H9 (cell line): Measurements from ENCODE around the gene PELO. TPM values are rescaled to one million over a fixed set of nuclear protein-coding genes. Genes with fewer than 3 reads are reported as not detected.

Source experiments
- DNase-seq: peaks from one replicate; pipeline ENCODE4 v3.0.0-alpha.2; 2017
- H2AFZ ChIP-seq: one replicate; pipeline ENCODE4 v1.6.1; 2013; ENCODE audit warnings: mild to moderate bottlenecking, low read length, control low read depth, moderate library complexity
- H2AK5ac ChIP-seq: 2 replicates; pipeline ENCODE4 v1.6.1; 2013; ENCODE audit warnings: low read length, control low read depth, mixed read lengths; ENCODE audit not compliant: insufficient read length
- H2BK120ac ChIP-seq: one replicate; pipeline ENCODE4 v1.6.1; 2013; ENCODE audit warnings: low read depth, mild to moderate bottlenecking, low read length, control low read depth, inconsistent platforms; ENCODE audit not compliant: poor library complexity, severe bottlenecking
- H2BK12ac ChIP-seq: 2 replicates; pipeline ENCODE4 v1.6.1; 2013; ENCODE audit warnings: low read length, control low read depth, mixed read lengths, low read depth; ENCODE audit not compliant: insufficient read length
- H2BK15ac ChIP-seq: 2 replicates; pipeline ENCODE4 v1.6.1; 2013; ENCODE audit warnings: low read depth, low read length, control low read depth
- H2BK20ac ChIP-seq: one replicate; pipeline ENCODE4 v1.6.1; 2013; ENCODE audit warnings: low read depth, mild to moderate bottlenecking, low read length, control low read depth, inconsistent platforms; ENCODE audit not compliant: poor library complexity, severe bottlenecking
- H2BK5ac ChIP-seq: 2 replicates; pipeline ENCODE4 v1.6.1; 2013; ENCODE audit warnings: low read length, control low read depth, mixed read lengths; ENCODE audit not compliant: insufficient read length
- H3K14ac ChIP-seq: 2 replicates; pipeline ENCODE4 v1.6.1; 2013; ENCODE audit warnings: low read length, control low read depth; ENCODE audit not compliant: insufficient read depth
- H3K18ac ChIP-seq: 2 replicates; pipeline ENCODE4 v1.6.1; 2013; ENCODE audit warnings: low read depth, mild to moderate bottlenecking, mixed read lengths, low read length, control low read depth; ENCODE audit not compliant: insufficient read length
- H3K23ac ChIP-seq: 2 replicates; pipeline ENCODE4 v1.6.1; 2013; ENCODE audit warnings: low read length, control low read depth, mixed read lengths, low read depth; ENCODE audit not compliant: insufficient read length
- H3K23me2 ChIP-seq: 2 replicates; pipeline ENCODE4 v1.6.1; 2013; ENCODE audit warnings: low read depth, mild to moderate bottlenecking, mixed read lengths, low read length, control low read depth; ENCODE audit not compliant: insufficient read length, poor library complexity, severe bottlenecking
- H3K27ac ChIP-seq: 2 replicates; pipeline ENCODE4 v1.5.1; 2013; ENCODE audit warnings: low read length, control low read depth, mixed read lengths, low read depth; ENCODE audit not compliant: insufficient read length
- H3K27me3 ChIP-seq: 2 replicates; pipeline ENCODE4 v1.6.1; 2013; ENCODE audit warnings: low read length, control low read depth, inconsistent platforms; ENCODE audit not compliant: insufficient read depth
- H3K4ac ChIP-seq: 2 replicates; pipeline ENCODE4 v1.6.1; 2013; ENCODE audit warnings: low read depth, mild to moderate bottlenecking, control low read depth, inconsistent platforms, low read length, moderate library complexity
- H3K4me1 ChIP-seq: 2 replicates; pipeline ENCODE4 v1.6.1; 2013; ENCODE audit warnings: low read length, control low read depth, inconsistent platforms; ENCODE audit not compliant: insufficient read depth
- H3K4me2 ChIP-seq: 2 replicates; pipeline ENCODE4 v1.6.1; 2013; ENCODE audit warnings: low read length, control low read depth, mixed read lengths; ENCODE audit not compliant: insufficient read length, insufficient read depth
- H3K56ac ChIP-seq: 2 replicates; pipeline ENCODE4 v1.6.1; 2013; ENCODE audit warnings: low read depth, mild to moderate bottlenecking, mixed read lengths, low read length, control low read depth; ENCODE audit not compliant: insufficient read length
- H3K79me1 ChIP-seq: 2 replicates; pipeline ENCODE4 v1.6.1; 2013; ENCODE audit warnings: low read depth, mild to moderate bottlenecking, moderate library complexity, low read length, control low read depth, inconsistent platforms; ENCODE audit not compliant: insufficient read depth, poor library complexity, severe bottlenecking
- H3K79me2 ChIP-seq: 2 replicates; pipeline ENCODE4 v1.6.1; 2013; ENCODE audit warnings: low read length, control low read depth, inconsistent platforms; ENCODE audit not compliant: insufficient read depth
- H3K9ac ChIP-seq: 2 replicates; pipeline ENCODE4 v1.6.1; 2013; ENCODE audit warnings: low read length, control low read depth, mixed read lengths; ENCODE audit not compliant: insufficient read length; ENCODE audit errors: extremely low read depth
- H3K9me3 ChIP-seq: one replicate; pipeline ENCODE4 v1.6.1; 2013; ENCODE audit warnings: low read depth, low read length, inconsistent platforms; ENCODE audit not compliant: control insufficient read depth
- H3T11ph ChIP-seq: one replicate; pipeline ENCODE4 v1.6.1; 2013; ENCODE audit warnings: mild to moderate bottlenecking, low read length, control low read depth, inconsistent platforms
- H4K20me1 ChIP-seq: one replicate; pipeline ENCODE4 v1.6.1; 2013; ENCODE audit not compliant: control insufficient read depth, insufficient read length, insufficient read depth
- H4K5ac ChIP-seq: 2 replicates; pipeline ENCODE4 v1.6.1; 2013; ENCODE audit warnings: low read depth, mild to moderate bottlenecking, mixed read lengths, low read length, control low read depth; ENCODE audit not compliant: insufficient read length
- H4K8ac ChIP-seq: replicated peaks from 2 replicates; pipeline ENCODE4 v1.6.1; 2013; ENCODE audit warnings: low read length, control low read depth, mixed read lengths, low read depth; ENCODE audit not compliant: insufficient read length
- H4K91ac ChIP-seq: 2 replicates; pipeline ENCODE4 v1.6.1; 2013; ENCODE audit warnings: low read depth, mild to moderate bottlenecking, moderate library complexity, mixed read lengths, low read length, control low read depth; ENCODE audit not compliant: insufficient read length
- H3K27ac Mint-ChIP-seq, 3 experiments: 2 replicates in 2 of 3; 3 replicates in 1 of 3; pipeline ENCODE4 v1.8.0; 2020 to 2021; ENCODE audit warnings: mixed read lengths in 3 of 3, mild to moderate bottlenecking in 1 of 3, moderate library complexity in 1 of 3
- H3K27me3 Mint-ChIP-seq: 2 replicates; pipeline ENCODE4 v1.8.0; 2021; ENCODE audit warnings: low read depth, mild to moderate bottlenecking, moderate library complexity, mixed read lengths
- H3K36me3 Mint-ChIP-seq, 3 experiments: 2 replicates in 2 of 3; 3 replicates in 1 of 3; pipeline ENCODE4 v1.8.0; 2020 to 2021; ENCODE audit warnings: low read depth in 3 of 3, mixed read lengths in 3 of 3; ENCODE audit not compliant: insufficient read depth in 1 of 3
- H3K4me1 Mint-ChIP-seq, 2 experiments: 2 replicates each; pipeline ENCODE4 v1.8.0; 2020; ENCODE audit warnings: mixed read lengths in 2 of 2
- H3K4me3 Mint-ChIP-seq, 2 experiments: 2 replicates in 1 of 2; 3 replicates in 1 of 2; pipeline ENCODE4 v1.8.0; 2020 to 2021; ENCODE audit warnings: mild to moderate bottlenecking in 2 of 2, mixed read lengths in 2 of 2, moderate library complexity in 1 of 2
- H3K9me3 Mint-ChIP-seq, 2 experiments: 2 replicates in 1 of 2; 3 replicates in 1 of 2; pipeline ENCODE4 v1.8.0; 2020; ENCODE audit warnings: mild to moderate bottlenecking in 2 of 2, mixed read lengths in 2 of 2, moderate library complexity in 1 of 2
- WGBS: extraction: QIAGEN DNeasy Blood & Tissue Kit; methylation state at CpG from one replicate; pipeline ENCODE4 v1.1.7; 2013; ENCODE audit warnings: missing lambda C conversion rate, low lambda C conversion rate, mixed read lengths; ENCODE audit not compliant: insufficient read length; ENCODE audit errors: extremely low coverage; 5-methylcytosine and 5-hydroxymethylcytosine counted together
- total RNA-seq: library from RNA; stranded (reverse); gene quantifications from 2 replicates; pipeline ENCODE4 v1.2.1, GENCODE V29; 2021
- TF ChIP-seq, protein P1 (sequence below): fragments of 200-600 bp; sonication (generic); conservative IDR thresholded peaks from 3 replicates; pipeline ENCODE4 v1.8.0; 2021; ENCODE audit warnings: antibody characterized with exemption, mild to moderate bottlenecking

Gene PELO
- total RNA-seq, 1 experiment from 2014 or later = 20.3 TPM

DNA sequence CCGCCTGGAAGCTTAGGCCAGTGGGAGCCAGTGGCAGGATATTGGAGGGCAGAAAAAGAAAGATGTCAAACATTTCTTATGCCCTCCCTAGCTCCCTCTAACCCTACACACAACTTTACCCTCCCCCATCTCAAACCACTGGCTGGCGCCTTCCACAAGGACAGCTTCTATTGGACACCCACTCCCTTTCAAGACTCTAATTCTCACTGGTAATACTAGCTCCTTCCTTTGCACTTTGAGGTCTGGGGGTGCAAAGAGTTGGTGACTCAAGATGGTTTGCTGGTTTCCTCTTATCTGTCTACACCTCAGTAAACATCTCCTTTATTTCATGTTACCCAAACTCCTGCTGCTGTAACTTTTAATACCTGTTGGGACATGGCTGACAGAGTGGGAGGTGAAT, 11.6 kb upstream of the PELO start:
- no peak overlapping the region for H3K9ac ChIP-seq
- no peak overlapping the region for H3K4ac ChIP-seq
- no CpG with 5 or more reads among the region's 2 CpGs for WGBS
- H3K56ac ChIP-seq = no peak overlapping the region
- no peak overlapping the region for H2BK15ac ChIP-seq
- Mint-ChIP-seq H3K4me1 (peaks cover 16 to 17% of the 10 kb centered on the region in 2 experiments), H3K27ac (0 out of 7 replicates have a peak overlapping the region, but pooled peaks of 1 of the 3 experiments have one; percentile 10), H3K9me3 (no peaks in the 10 kb centered on the region), H3K27me3 (no peaks in the 10 kb centered on the region), H3K4me3 (no peak overlapping the region), H3K36me3 (no peaks in the 10 kb centered on the region; a peak in 1 of 7 replicates)
- no peaks in the 10 kb centered on the region for H4K20me1 ChIP-seq
- no peaks in the 10 kb centered on the region for H3K4me1 ChIP-seq
- H3K79me1 ChIP-seq = no peaks in the 10 kb centered on the region
- no peak overlapping the region for H3K27ac ChIP-seq
- H3K4me2 ChIP-seq = no peak overlapping the region
- H3K9me3 ChIP-seq = no peaks in the 10 kb centered on the region
- no peak overlapping the region for H3T11ph ChIP-seq
- no peak overlapping the region for H3K18ac ChIP-seq
- no peak overlapping the region for H3K14ac ChIP-seq
- H2BK5ac ChIP-seq = no peak overlapping the region
- H4K5ac ChIP-seq = no peak overlapping the region
- TF ChIP-seq, protein P1, sequence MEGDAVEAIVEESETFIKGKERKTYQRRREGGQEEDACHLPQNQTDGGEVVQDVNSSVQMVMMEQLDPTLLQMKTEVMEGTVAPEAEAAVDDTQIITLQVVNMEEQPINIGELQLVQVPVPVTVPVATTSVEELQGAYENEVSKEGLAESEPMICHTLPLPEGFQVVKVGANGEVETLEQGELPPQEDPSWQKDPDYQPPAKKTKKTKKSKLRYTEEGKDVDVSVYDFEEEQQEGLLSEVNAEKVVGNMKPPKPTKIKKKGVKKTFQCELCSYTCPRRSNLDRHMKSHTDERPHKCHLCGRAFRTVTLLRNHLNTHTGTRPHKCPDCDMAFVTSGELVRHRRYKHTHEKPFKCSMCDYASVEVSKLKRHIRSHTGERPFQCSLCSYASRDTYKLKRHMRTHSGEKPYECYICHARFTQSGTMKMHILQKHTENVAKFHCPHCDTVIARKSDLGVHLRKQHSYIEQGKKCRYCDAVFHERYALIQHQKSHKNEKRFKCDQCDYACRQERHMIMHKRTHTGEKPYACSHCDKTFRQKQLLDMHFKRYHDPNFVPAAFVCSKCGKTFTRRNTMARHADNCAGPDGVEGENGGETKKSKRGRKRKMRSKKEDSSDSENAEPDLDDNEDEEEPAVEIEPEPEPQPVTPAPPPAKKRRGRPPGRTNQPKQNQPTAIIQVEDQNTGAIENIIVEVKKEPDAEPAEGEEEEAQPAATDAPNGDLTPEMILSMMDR = no peak
- H4K8ac ChIP-seq = no peak overlapping the region
- no peak overlapping the region for H2BK12ac ChIP-seq
- H2AFZ ChIP-seq = no peak overlapping the region
- no peaks in the 10 kb centered on the region for H3K27me3 ChIP-seq
- H3K23ac ChIP-seq = no peak overlapping the region
- no peaks in the 10 kb centered on the region for H3K23me2 ChIP-seq
- no peaks in the 10 kb centered on the region for H3K79me2 ChIP-seq
- H2BK20ac ChIP-seq = no peak overlapping the region
- no peak overlapping the region for H4K91ac ChIP-seq
- H2AK5ac ChIP-seq = no peak overlapping the region
- DNase-seq = no peak
- H2BK120ac ChIP-seq = no peak overlapping the region
